Measurements from ENCODE around the gene COPB1. TPM values are rescaled to one million over a fixed set of nuclear protein-coding genes. Genes with fewer than 3 reads are reported as not detected.

Gene COPB1
- polyA plus RNA-seq, 1 donor (not counting 4 experiments of a cell fraction or from before 2014, with no cell fraction given) = 169 TPM

- H2AFZ ChIP-seq (ENCODE audit: control insufficient read depth, low read length) = no peak overlapping the region
- H3K27me3 ChIP-seq (ENCODE audit: control insufficient read depth, extremely low read depth, insufficient read depth, low read length) = no peaks in the 10 kb centered on the region
- no peaks in the 10 kb centered on the region for H4K20me1 ChIP-seq (ENCODE audit: control insufficient read depth, extremely low read depth, insufficient read depth, low read length)
- H3K4me2 ChIP-seq (ENCODE audit: control insufficient read depth, extremely low read depth, insufficient read depth, low read depth, low read length) = no peak overlapping the region
- H3K4me3 ChIP-seq (ENCODE audit: control insufficient read depth in 2 of 3, extremely low read depth in 1 of 3, insufficient read depth in 2 of 3, low read depth in 1 of 3, low read length in 3 of 3) = no peak overlapping the region
- TF ChIP-seq, protein P1, sequence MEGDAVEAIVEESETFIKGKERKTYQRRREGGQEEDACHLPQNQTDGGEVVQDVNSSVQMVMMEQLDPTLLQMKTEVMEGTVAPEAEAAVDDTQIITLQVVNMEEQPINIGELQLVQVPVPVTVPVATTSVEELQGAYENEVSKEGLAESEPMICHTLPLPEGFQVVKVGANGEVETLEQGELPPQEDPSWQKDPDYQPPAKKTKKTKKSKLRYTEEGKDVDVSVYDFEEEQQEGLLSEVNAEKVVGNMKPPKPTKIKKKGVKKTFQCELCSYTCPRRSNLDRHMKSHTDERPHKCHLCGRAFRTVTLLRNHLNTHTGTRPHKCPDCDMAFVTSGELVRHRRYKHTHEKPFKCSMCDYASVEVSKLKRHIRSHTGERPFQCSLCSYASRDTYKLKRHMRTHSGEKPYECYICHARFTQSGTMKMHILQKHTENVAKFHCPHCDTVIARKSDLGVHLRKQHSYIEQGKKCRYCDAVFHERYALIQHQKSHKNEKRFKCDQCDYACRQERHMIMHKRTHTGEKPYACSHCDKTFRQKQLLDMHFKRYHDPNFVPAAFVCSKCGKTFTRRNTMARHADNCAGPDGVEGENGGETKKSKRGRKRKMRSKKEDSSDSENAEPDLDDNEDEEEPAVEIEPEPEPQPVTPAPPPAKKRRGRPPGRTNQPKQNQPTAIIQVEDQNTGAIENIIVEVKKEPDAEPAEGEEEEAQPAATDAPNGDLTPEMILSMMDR (optimal IDR thresholded peaks at IDR 0.05 in 1 of 3, IDR thresholded peaks at IDR 0.05 in 1 of 3, conservative IDR thresholded peaks at IDR 0.05 in 1 of 3; ENCODE audit: extremely low read depth in 1 of 3, insufficient read depth in 2 of 3, low read length in 3 of 3) = no peak
- no peak for TF ChIP-seq EZH2 (IDR thresholded peaks at IDR 0.05; ENCODE audit: low read length)
- no peaks in the 10 kb centered on the region for H3K9me3 ChIP-seq (ENCODE audit: control insufficient read depth, low read depth, low read length)
- FAIRE-seq (no peak), DNase-seq (ENCODE audit: low read depth, low spot score) (no peak)
- dilution Hi-C loops (cut with MboI; ENCODE audit: extremely low pct_ligation_motif_present, low sequenced_read_pairs) = no loop called here
- peaks cover 7% of the 10 kb centered on the region for H3K4me1 ChIP-seq (ENCODE audit: control insufficient read depth, extremely low read depth, insufficient read depth, low read length)
- no peak overlapping the region for H3K27ac ChIP-seq (ENCODE audit: control insufficient read depth, insufficient read depth, low read length)
- no peak overlapping the region for H3K9ac ChIP-seq (ENCODE audit: control insufficient read depth, extremely low read depth, insufficient read depth, low read length)
- peaks cover 13 to 29% of the 10 kb centered on the region in 2 experiments for H3K36me3 ChIP-seq (ENCODE audit: control insufficient read depth in 2 of 2, extremely low read depth in 1 of 2, insufficient read depth in 2 of 2, low read length in 2 of 2)
- no peaks in the 10 kb centered on the region for H3K9me1 ChIP-seq (ENCODE audit: control insufficient read depth, extremely low read depth, insufficient read depth, low read length)
- H3K79me2 ChIP-seq (ENCODE audit: control insufficient read depth, insufficient read depth, low read length) = no peaks in the 10 kb centered on the region
These were observed 41.2 kb downstream of the COPB1 start for GRCh38 chr11:14458377-14458776.

- no peaks in the 10 kb centered on the region for H4K20me1 ChIP-seq (ENCODE audit: control insufficient read depth, extremely low read depth, insufficient read depth, low read length)
- no peak overlapping the region for H3K4me2 ChIP-seq (ENCODE audit: control insufficient read depth, extremely low read depth, insufficient read depth, low read depth, low read length)
- peaks cover 7 to 21% of the 10 kb centered on the region in 2 experiments for H3K36me3 ChIP-seq (ENCODE audit: control insufficient read depth in 2 of 2, extremely low read depth in 1 of 2, insufficient read depth in 2 of 2, low read length in 2 of 2)
- H2AFZ ChIP-seq (ENCODE audit: control insufficient read depth, low read length) = no peak overlapping the region
- H3K27ac ChIP-seq (ENCODE audit: control insufficient read depth, insufficient read depth, low read length) = no peak overlapping the region
- no peak overlapping the region for H3K4me3 ChIP-seq (ENCODE audit: control insufficient read depth in 2 of 3, extremely low read depth in 1 of 3, insufficient read depth in 2 of 3, low read depth in 1 of 3, low read length in 3 of 3)
- no peaks in the 10 kb centered on the region for H3K9me3 ChIP-seq (ENCODE audit: control insufficient read depth, low read depth, low read length)
- no peaks in the 10 kb centered on the region for H3K9me1 ChIP-seq (ENCODE audit: control insufficient read depth, extremely low read depth, insufficient read depth, low read length)
- H3K79me2 ChIP-seq (ENCODE audit: control insufficient read depth, insufficient read depth, low read length) = no peaks in the 10 kb centered on the region
- H3K4me1 ChIP-seq (ENCODE audit: control insufficient read depth, extremely low read depth, insufficient read depth, low read length) = peaks cover 7% of the 10 kb centered on the region
- no peak for FAIRE-seq
- H3K27me3 ChIP-seq (ENCODE audit: control insufficient read depth, extremely low read depth, insufficient read depth, low read length) = no peaks in the 10 kb centered on the region
- no peak for TF ChIP-seq EZH2 (IDR thresholded peaks at IDR 0.05; ENCODE audit: low read length)
- TF ChIP-seq, protein P1 (optimal IDR thresholded peaks at IDR 0.05 in 1 of 3, IDR thresholded peaks at IDR 0.05 in 1 of 3, conservative IDR thresholded peaks at IDR 0.05 in 1 of 3; ENCODE audit: extremely low read depth in 1 of 3, insufficient read depth in 2 of 3, low read length in 3 of 3) = no peak
- no peak for DNase-seq (ENCODE audit: low read depth, low spot score)
- dilution Hi-C loops (cut with MboI; ENCODE audit: extremely low pct_ligation_motif_present, low sequenced_read_pairs) = no loop called here
- H3K9ac ChIP-seq (ENCODE audit: control insufficient read depth, extremely low read depth, insufficient read depth, low read length) = no peak overlapping the region
These were observed 43.8 kb downstream of the COPB1 start for GRCh38 chr11:14455648-14456430.

Data from keratinocyte (primary cell).